ENCODE measurements around the gene BCL2A1.

DNA sequence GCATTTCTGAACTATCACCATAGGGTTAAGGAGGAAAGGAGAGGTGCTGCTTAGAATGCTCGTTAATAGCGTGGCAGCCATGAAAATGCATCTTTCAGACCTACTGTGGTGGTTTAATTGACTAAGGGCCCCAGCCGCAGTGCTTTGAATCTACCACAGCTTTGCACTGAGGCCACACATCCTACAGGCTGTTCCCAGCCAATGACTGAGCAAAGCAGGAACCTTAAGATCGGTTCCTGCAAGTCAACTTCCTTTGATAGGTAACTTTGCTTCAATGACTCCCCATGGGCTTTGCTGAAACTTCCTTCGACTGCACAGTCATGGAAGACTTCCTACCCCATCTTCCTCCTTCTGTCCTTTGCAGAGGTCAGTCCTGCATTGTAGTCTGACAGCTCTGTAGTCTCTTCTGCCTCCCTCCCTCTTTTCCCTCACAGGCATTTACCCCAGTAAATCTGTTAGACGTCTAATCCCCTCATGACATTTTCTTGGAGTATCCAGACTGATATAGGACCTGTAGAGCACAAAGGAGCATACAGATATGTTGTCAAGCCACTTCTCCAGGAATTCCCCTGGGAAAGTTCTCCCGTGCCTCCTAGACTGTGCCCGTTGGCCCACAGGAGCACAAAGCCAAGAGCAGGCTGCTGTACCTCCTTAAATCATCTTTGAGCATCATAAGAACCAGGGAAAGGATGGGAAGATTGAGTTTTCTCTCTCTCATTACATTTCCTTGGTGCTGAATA lies 2.6 kb upstream of the BCL2A1 start:
- TF ChIP-seq, protein P1, sequence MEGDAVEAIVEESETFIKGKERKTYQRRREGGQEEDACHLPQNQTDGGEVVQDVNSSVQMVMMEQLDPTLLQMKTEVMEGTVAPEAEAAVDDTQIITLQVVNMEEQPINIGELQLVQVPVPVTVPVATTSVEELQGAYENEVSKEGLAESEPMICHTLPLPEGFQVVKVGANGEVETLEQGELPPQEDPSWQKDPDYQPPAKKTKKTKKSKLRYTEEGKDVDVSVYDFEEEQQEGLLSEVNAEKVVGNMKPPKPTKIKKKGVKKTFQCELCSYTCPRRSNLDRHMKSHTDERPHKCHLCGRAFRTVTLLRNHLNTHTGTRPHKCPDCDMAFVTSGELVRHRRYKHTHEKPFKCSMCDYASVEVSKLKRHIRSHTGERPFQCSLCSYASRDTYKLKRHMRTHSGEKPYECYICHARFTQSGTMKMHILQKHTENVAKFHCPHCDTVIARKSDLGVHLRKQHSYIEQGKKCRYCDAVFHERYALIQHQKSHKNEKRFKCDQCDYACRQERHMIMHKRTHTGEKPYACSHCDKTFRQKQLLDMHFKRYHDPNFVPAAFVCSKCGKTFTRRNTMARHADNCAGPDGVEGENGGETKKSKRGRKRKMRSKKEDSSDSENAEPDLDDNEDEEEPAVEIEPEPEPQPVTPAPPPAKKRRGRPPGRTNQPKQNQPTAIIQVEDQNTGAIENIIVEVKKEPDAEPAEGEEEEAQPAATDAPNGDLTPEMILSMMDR (IDR thresholded peaks at IDR 0.05): no peak
- TF ChIP-seq ZFX (IDR thresholded peaks at IDR 0.05; ENCODE audit: borderline replicate concordance): no peak

Data from 22Rv1 (cell line).